T-helper 1 cell treated with Interleukin-12 subunit alpha and Interleukin-12 subunit beta and Interleukin-4 antibody, amounts not matched to agents 30 μg/mL and 1 μg/mL, for 36 hours (primary cell): ENCODE results near the gene ZNF207.
"Not testable (repeated sequence)": the region's sequence is repeated elsewhere in the genome, so short reads cannot be mapped to it uniquely, and the experiment has no call there.

Experiments
- H3K27ac Mint-ChIP-seq: one replicate; pipeline ENCODE4 v1.8.0; 2021; ENCODE audit warnings: mild to moderate bottlenecking, mixed read lengths
- H3K27me3 Mint-ChIP-seq: one replicate; pipeline ENCODE4 v1.8.0; 2021; ENCODE audit warnings: low read depth, mixed read lengths
- H3K36me3 Mint-ChIP-seq: one replicate; pipeline ENCODE4 v1.8.0; 2021; ENCODE audit warnings: low read depth, mixed read lengths
- H3K4me1 Mint-ChIP-seq: one replicate; pipeline ENCODE4 v1.8.0; 2021; ENCODE audit warnings: low read depth, mixed read lengths
- H3K4me3 Mint-ChIP-seq: one replicate; pipeline ENCODE4 v1.8.0; 2021; ENCODE audit warnings: mild to moderate bottlenecking, moderate library complexity, mixed read lengths
- H3K9me3 Mint-ChIP-seq: one replicate; pipeline ENCODE4 v1.8.0; 2021; ENCODE audit warnings: mixed read lengths

Gene ZNF207

DNA sequence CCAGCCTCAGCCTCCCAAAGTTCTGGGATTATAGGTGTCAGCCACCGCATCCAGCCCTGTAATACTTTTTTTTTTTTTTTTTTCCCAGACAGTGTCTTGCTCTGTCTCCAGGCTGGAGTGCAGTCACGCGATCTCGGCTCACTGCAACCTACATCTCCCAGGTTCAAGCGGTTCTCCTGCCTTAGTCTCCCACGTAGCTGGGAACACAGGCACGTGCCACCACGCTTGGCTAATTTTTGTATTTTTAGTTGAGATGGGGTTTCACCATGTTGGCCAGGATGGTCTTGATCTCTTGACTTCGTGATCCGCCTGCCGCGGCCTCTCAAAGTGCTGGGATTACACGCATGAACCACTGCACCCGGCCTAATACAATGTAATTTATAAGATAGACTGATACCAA, 38.2 kb downstream of the ZNF207 start:
- H3K4me1 Mint-ChIP-seq, H3K9me3 Mint-ChIP-seq, H3K27me3 Mint-ChIP-seq, H3K4me3 Mint-ChIP-seq, H3K27ac Mint-ChIP-seq: not testable (repeated sequence)
- peaks cover 15% of the 10 kb centered on the region for H3K36me3 Mint-ChIP-seq

DNA sequence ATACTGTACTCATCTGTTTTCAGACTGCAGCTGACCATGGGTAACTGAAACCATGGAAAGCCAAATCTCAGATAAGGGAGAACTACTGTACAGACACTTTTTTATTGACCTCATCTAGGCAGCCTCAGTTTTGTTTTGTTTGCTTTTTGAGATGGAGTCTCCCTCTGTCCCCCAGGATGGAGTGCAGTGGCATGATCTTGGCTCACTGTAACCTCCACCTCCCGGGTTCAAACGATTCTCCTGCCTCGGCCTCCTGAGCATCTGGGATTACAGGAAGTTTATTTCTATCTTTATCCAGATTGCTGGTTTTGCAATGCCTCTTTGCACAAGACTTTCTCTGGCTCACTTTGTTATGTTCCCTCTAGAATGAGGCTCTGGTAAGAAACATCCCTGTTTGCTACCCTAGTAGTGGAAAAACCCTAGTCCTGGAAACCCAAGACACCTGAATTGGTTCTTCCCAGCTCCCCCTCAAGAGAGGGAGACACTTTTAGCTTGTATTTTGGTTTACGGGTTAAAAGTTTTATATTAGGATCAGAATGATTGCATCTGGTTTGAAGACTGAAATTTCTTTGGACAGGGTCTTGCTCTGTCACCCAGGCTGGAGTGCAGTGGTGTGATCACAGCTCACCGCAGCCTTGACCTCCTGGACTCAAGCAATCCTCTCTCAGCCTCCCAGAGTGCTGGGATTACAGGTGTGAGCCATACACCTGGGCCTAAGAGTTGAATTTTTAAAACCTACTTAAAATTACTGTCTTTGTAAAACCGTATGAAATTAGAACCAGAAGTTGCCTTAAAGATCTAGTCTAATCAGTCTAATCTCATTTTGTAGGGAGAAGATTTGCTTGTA, 38.9 kb downstream of the ZNF207 start:
- H3K27me3 Mint-ChIP-seq: no peaks in the 10 kb centered on the region
- H3K4me3 Mint-ChIP-seq: no peak overlapping the region

DNA sequence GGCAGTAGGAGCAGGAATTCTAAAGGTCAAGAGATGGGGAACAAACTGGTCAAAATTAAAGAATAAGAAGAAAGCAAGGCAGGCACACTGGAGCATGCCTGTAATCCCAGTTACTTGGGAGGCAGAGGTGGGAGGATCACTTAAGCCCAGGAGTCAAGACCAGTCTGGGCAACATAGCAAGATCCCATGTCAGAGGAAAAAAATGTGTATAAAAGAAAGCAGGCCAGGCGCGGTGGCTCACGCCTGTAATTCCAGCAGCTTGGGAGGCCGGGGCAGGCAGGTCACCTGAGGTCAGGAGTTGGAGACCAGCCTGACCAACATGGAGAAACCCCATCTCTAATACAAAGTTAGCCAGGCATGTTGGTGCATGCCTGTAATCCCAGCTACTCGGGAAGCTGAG, 43.9 kb downstream of the ZNF207 start:
- no peaks in the 10 kb centered on the region for H3K27me3 Mint-ChIP-seq
- no peaks in the 10 kb centered on the region for H3K9me3 Mint-ChIP-seq
- no peaks in the 10 kb centered on the region for H3K4me1 Mint-ChIP-seq
- H3K36me3 Mint-ChIP-seq: peaks cover 18% of the 10 kb centered on the region
- no peak overlapping the region for H3K27ac Mint-ChIP-seq
- H3K4me3 Mint-ChIP-seq: no peak overlapping the region

More for the DNA sequence above, 38.9 kb downstream of the ZNF207 start:
- H3K4me1 Mint-ChIP-seq: peaks cover 2% of the 10 kb centered on the region
- no peak overlapping the region for H3K27ac Mint-ChIP-seq
- H3K36me3 Mint-ChIP-seq: peaks cover 16% of the 10 kb centered on the region
- H3K9me3 Mint-ChIP-seq: no peaks in the 10 kb centered on the region

DNA sequence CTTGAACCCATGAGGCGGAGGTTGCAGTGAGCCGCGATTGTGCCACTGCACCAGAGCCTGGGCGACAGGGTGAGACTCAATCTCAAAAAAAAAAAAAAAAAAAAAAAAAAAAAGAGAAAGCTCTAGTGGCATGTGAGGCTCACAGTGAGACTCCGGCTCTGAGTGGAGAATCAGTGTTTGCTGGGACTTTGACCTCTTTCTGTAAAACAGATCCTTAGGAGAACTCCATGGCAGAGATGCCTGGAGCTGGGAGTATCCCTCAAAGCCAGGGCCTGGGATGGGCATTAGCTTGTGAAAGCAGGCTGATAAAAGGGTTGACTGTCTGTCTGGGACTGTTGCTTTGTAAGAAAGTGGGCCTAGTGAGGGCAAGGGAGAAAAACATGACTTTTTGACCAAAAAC, 46.4 kb downstream of the ZNF207 start:
- Mint-ChIP-seq H3K9me3 (no peaks in the 10 kb centered on the region), H3K4me1 (no peaks in the 10 kb centered on the region), H3K36me3 (peaks cover 16% of the 10 kb centered on the region), H3K27ac (no peak overlapping the region), H3K27me3 (no peaks in the 10 kb centered on the region), H3K4me3 (no peak overlapping the region)

DNA sequence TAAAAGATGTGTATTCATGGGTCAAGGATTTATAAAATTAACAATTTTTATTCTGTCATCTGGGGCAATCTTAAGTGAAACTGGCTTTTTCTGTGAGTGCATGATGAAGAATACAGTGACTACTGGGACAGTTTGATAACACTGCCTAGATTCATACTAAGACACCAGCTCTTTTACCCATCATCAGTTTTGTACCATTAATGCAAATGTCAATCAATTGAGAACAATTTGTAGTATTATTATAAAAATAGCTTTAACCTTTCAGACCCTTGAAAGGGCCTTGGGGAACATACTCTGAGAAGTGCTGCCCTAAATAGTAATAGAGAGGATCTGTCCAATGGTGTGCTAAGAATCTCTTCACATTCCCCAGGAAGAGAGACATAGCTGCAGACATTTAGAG, 49.0 kb downstream of the ZNF207 start:
- Mint-ChIP-seq H3K27ac (no peak overlapping the region), H3K4me1 (no peaks in the 10 kb centered on the region), H3K9me3 (no peaks in the 10 kb centered on the region), H3K4me3 (no peak overlapping the region), H3K36me3 (peaks cover 9% of the 10 kb centered on the region), H3K27me3 (no peaks in the 10 kb centered on the region)

DNA sequence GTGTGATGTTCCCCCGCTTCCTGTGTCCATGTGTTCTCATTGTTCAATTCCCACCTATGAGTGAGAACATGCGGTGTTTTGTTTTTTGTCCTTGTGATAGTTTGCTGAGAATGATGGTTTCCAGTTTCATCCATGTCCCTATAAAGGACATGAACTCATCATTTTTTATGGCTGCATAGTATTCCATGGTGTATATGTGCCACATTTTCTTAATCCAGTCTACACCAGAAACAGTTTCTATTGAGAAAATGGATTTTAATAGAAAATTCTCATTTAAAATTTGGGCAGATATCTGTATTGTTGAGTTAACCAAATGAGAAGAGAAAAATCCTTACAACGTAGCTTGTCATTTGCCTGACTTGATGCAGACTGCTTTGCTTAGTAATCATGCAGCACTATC, 60.1 kb downstream of the ZNF207 start:
- H3K27ac Mint-ChIP-seq, H3K27me3 Mint-ChIP-seq, H3K4me1 Mint-ChIP-seq, H3K36me3 Mint-ChIP-seq, H3K4me3 Mint-ChIP-seq, H3K9me3 Mint-ChIP-seq: not testable (repeated sequence)

DNA sequence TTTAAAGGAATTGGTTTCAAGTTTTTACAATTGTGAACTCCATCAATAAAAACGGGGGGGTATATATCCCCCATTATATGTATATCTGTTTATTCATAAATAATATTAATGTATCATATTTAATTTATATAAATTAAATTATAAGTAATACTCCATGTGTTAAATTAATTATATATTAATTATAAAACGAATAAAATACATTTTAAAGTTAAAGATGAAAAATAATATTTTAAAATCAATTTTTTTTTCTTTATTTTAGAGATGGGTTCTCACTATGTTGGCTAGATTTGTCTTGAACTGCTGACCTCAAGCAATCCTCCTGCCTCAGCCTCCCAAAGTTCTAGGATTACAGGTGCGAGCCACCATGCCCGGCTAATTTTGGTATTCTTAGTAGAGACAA, 76.9 kb downstream of the ZNF207 start:
- H3K4me1 Mint-ChIP-seq: no peaks in the 10 kb centered on the region
- H3K9me3 Mint-ChIP-seq: peaks cover 21% of the 10 kb centered on the region
- H3K27me3 Mint-ChIP-seq: no peaks in the 10 kb centered on the region
- peaks cover 7% of the 10 kb centered on the region for H3K36me3 Mint-ChIP-seq
- H3K27ac Mint-ChIP-seq: no peak overlapping the region
- no peak overlapping the region for H3K4me3 Mint-ChIP-seq

DNA sequence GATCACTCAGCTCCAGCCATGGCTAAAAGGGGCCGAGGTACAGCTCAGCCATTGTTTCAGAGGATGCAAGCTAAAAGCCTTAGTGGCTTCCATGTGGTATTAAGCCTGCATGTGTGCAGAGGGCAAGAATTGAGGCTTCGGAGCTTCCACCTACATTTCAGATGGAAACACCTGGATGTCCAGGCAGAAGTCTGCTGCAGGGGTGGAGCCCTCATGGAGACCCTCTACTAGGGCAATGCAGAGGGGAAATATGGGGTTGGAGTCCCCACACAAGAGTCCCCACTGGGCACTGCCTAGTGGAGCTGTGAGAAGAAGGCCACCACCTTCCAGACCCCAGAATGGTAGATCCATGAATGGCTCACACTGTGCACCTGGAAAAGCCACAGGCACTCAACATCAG, 79.6 kb downstream of the ZNF207 start:
- Mint-ChIP-seq H3K27ac (no peak overlapping the region), H3K36me3 (peaks cover 7% of the 10 kb centered on the region), H3K9me3 (peaks cover 21% of the 10 kb centered on the region), H3K27me3 (no peaks in the 10 kb centered on the region), H3K4me3 (no peak overlapping the region), H3K4me1 (no peaks in the 10 kb centered on the region)
